ENCODE measurements around the gene SPTBN5.

The SPTBN5 gene

DNA sequence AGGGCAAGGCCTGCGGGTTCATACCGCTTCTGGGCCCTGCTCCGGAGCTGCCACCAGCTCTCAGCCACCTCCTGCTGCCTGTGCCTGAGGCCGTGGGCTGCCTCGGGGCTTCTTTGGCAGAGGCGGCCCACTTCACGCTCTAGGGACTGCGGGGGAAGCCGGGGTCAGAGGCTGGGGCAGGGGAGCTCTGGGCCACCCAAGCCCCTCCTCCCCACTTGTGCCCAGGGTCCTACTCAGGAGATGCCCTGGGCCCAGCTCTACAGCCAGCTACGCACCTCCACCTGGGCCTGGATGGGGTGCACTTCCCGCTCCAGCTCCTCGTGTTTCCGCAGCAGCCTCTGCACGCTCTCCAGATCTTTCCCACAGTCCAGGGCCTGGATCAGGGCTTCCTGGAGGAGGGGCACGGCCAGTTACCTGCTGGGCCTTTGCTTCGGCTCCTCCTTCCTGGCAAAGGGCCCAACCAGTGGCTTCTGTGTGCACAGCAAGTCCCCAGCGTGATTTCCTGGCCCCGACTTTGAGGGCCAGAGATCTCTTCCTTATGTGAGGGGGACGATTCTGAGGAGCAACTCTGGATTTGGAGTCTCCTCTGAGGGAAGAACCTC, 31.2 kb downstream of the SPTBN5 start:
- DNase-seq = no peak

DNA sequence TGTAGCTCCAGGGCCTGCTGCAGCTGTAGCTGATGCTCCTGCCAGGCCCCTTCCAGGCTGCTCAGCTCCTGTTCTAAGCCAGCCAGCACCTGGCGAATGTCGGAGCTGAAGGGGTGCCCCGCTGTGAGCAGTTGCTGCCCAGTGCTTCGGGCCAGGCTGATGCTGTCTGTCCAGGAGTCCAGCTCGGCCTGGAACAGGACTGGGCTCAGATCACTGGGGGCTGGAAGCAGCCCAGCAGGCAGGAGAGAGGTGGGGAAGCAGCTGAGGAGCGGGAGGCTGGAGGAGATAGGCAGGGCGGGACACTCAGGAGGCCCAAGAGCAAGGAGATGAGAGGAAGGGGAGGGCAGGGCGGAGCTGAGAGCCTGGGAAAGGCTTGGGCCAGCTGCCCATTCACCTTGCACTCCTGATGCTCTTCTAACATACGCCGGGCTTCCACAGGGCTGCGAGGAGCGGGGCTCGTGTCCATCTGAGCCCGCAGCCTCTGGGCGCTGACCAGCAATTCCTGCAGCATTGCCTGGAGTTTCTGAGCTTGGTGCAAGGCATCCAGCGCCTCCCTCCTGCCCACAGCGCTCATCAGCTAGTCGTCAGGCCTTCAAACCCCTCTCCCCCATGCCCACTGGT, 32.0 kb downstream of the SPTBN5 start:
- DNase-seq = no peak

DNA sequence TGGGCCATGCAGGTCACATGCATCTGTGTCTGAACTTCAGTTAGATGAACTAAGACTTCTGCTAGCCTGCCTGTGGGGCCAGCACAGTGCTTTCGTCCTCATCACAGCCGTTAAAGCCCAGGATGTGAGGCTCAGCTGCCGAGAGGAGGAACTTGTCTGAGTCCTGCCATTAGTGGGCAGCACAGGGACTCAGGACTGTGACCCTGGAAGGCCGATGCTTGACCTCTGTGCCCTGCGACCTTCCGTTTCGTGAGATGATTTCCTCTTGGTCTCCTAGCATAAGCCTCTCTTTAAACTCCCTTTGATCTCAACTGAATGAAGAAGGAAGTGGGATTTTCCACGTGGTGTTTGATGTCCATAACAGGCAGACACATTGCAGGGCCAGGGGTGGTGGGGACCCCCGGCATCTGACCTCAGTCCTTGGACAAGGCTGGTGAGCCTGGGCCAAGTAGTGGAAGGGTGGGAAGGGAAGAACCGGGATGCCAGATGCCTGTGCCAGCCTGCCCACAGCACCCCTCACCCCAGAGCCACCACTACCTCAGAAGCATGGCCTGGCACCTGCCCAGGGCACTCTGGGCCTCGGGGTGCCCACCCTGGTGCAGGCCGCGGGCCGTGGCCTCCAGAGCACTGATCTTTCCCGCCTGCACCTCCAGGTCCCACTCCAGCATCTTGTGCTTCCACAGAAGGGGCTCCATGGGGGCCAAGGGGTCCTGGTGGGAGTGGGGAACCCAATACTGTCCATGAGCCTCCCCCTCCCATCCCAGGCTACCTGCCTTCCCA, 33.6 kb downstream of the SPTBN5 start:
- no peak for DNase-seq

DNA sequence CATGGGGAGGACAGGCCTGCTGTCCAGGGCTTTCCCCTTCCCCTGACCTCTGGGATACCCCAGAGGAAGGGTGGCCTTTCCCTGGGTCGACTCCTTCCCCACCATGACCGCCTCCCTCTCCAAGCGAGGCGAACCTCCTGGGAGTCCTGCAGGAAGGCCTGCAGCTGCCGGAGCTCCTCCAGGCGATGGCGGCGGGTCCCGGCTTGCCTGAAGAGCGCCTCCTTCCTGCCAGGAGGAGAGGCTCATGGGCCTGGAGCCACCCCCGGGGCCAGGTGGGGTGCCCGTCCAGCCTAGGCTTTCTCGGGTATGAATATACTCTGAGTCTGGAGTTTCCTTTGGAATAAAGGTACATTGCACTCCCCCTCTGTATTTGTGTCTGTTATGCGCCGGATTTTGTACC, 35.1 kb downstream of the SPTBN5 start:
- no peak for DNase-seq

DNA sequence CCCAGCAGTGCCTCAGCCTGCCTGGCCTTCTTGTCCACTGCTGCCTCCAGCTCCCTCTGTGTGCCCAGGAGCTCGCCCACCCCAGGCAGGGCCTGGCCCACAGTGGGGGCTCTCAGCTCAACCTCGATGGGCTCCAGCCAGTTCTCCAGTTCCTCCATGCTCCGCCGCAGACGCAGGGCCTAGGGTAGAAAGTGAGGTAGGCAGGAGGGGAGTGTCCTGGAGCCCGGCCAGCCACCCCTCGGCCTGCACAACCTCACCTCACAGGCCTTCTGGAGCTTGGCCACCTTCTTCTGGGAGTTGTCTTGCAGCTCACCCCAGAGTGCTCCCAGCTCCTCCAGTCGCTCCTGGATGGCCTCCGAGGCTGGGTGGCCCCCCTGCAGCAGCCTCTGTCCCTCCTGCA, 36.5 kb downstream of the SPTBN5 start:
- no peak for DNase-seq

DNA sequence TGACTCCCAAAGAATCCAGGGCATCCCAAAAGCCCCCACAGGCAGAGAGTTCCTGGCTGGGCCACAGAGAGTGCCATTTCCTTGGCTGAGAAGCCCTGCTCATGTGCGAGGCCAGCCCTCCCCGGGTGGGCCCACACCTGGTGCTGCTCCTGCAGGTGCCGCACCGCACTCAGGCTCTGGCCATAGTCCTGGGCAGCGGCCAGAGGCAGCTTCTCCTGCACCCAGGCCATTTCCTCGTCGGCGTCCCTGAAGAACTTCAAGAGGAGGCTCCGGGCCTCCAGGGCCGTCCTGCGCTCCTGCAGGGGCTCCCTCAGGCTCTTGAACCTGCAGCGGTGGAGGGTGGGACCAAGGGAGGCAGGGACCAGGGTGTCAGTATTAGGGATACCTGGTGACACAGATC, 37.1 kb downstream of the SPTBN5 start:
- no peak for DNase-seq

DNA sequence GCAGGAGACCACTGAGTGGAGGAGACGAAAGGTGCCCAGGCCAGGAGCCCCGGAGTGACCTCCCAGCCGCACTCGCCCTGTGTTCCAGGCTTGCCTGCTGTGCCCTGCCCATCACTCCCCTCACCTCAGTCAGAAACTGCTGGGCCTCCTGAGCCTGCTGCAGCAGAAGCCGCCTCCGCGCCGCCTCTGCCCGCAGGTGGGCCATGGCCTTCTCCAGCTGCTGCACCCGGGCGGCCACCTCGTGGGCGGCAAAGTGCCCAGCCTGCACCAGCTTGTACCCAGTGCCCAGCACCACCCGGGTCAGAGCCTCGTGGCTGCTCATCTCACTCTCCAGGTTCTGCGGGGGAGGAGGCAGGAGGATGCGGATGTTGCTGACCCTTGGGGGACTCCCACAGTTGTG, 37.6 kb downstream of the SPTBN5 start:
- no peak for DNase-seq

DNA sequence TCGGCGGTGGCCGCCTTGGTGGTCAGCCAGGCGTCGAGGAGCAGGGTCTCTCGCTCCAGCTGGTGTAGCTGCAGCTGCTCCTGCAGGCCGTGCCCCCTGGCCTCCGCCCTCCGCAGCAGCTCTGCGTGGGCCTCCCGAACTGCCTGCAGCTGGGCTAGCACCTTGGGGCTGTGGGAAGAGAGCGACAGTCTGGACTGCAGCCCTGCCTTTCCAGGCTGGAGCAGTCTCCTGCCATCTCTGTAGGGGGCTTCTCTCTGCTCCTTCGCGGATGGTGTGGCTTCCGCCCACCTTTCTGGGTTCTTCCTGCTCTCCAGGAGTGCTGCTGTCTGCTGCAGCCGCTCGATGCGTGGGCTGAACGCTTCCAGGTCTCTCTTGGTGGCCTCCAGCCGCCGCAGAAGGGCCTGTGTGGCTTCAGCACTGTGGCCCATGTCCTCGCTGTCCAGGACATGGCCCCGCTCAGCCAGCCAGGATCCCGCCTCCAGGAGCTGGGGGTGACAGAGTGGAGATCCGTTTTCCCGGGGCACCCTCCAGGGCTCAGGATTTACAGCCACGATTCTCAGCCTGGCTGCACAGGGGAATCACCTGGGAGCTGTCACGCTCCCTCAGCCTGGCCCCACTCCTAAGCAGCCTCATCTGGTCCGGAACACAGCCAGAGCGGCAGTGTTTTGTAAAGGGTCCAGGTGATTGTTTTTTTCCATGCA, 38.4 kb downstream of the SPTBN5 start:
- DNase-seq = no peak

DNA sequence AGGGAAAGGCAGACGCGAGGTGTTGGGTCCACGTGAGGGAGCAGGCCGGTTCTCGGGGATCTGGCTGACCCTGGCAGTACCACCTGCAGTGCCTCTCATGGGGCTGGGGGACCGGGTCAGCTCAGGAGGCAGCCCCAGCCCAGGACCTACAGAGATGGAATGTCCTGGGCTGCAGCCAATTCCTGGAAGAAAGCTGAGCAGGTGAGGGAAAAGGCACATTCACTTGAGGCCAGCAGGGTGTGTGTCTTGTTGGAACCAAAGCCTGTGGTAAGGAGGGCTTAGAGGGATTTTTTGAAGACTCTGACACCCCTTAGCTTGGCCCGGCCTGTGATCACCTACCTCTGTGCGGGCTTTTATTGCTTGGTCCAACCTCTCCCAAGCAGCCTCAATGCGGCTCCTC, 39.4 kb downstream of the SPTBN5 start:
- no peak for DNase-seq

DNA sequence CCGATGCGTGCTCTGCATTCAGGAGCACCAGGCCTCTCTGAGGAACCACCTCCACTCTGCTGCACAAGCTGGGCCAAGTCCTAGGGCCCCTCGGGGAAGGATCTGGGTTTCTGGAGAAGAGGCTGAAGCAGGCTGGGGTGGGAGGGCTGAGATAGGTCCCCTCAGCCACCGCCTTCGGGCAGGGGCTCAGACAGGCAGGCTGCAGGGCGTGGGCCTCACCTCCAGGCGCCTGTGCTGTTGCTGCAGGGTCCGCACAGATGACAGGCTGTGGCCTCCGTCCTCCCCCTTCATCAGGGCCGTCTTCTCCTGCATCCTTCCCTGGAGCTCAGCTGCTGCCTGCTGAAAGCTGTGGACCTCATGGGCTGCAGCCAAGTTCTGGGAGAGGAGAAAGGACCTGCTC, 40.0 kb downstream of the SPTBN5 start:
- no peak for DNase-seq

DNA sequence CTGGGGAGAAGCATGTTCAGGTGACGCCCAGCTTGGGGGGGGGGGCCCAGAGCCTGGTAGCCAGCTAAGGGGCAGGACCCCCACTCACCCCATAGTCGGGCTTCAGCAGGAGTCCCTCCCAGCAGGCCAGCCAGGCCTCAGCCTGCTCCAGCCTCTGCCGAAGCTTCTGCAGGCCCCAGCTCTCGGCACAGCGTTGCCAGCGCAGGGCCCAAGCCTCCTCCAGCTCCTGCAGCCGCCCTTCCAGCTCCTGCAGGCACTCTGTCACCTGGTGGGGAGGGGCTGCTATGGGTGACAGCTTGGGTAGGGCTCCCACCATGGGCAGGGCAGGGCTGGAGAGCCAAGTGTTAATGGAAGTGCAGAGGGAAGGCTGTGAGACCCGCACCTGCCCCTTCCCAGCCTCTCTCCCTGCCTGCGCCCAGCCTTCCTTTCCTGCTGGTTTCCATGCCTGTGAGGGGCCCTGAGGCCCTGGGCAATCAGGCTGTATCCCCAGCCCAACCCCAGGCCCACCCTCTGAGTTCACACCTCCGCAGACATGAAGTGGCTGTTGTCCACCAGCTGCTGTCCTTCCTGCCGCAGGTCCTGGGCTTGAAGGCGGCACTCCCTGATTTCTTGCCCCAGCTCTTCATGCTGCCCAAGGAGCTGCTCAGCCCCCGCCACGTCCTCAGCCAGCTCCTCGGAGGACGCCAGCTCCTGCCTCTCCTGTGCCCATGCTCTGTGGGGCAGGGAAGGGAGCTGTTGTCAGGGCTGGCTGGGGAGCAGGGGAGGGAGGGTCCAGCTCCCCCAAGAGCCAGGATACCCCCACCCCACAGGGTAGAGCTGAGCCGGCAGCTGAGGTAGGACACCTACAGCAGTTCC, 40.9 kb downstream of the SPTBN5 start:
- DNase-seq = no peak

DNA sequence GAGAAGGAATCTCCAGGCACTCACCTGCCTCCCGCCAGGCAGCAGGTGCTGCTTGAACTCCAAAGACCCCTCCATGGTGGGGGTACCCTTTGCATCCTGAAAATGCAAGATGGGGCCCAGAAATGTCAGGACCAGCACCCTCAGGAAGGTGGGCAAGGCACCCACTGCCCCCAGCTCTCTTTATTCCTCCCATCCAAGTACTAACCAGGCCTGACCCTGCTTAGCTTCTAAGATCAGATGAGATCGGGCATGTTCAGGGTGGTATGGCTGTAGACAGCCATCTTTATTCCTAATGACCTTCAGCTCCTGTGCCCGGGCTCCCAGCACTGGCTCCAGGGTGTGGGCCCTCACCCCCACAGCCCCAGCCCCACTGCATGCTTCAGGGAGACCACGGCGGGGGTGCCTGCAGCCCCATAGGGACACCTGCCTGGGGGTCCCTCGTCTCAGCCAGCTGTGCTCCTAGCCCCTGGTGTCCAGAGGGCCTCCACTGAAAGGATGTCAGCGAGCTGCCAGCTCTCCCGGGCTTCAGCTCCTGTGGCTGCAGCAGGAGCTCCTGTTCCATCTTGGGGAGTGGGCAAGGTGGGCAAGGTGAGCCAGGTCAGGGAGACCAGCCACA, 42.0 kb downstream of the SPTBN5 start:
- no peak for DNase-seq

DNA sequence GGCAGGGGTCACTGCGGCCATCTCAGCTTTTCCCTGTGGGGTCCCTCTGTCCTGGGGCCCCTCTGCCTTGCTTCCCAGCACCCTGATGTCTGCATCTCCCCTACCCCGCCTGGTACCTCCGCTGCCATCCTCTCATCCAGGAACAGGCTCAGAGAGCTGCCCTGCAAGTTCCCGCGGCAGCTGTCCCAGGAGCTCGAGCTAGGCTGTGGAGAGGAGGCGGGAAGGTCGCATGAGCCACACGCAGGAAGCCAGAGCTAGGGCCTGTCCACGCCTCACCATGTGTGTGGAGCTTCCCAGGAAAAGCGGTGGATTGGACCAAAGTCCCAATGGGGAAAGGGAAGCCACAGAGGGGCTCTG, 42.7 kb downstream of the SPTBN5 start:
- DNase-seq = no peak

DNA sequence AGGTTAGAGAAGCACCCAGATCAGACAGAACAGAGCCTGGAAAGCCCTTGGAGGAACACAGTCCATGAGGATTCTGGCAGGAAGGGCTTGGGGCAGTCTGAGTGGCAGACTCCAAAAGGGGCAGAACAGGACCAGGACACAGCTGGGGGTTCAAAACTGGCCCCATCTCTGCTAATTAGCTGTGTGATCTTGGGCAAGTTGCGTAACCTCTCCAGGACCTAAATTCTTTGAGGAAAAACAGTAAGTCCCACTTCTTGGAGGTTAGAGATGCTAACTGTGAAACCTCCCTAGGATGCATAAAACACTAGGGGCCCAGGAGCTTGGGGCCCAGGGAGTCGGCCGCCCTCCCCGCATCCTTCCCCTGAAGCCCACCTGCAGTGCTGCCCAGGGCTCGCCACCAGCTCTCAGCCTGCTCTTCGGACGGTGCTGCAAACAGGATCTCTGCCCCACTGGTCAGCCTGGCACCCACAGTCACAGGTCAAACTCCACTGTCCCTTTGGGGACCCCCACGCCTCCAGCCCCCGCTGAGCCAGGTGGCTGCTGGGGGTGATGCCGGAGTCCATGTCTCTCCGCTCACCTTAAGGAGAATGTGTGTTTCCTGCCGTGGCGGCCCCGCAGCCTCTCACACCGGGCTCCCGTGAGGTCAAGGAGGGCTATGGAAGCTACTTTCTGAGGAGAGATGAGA, 43.2 kb downstream of the SPTBN5 start:
- DNase-seq = no peak

DNA sequence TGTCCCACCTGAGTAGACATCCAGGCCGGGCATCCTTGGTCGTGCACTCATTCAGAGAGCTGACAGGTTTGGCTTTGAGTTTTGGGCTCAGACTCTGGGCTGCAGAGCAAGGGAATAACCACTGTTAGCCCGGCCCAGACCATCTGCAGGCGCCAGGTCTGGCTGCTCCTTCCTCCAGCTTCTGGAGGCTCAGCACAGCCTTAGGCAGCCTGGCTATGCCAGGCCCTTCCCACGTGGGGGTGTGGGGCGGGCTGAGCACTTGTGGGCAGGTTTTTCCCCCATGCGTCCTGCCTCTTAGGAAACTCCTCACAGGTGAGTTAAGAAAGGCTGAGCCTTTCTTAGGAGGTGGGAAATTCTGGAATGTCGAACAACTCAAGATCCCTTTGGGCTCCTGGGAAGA, 44.0 kb downstream of the SPTBN5 start:
- DNase-seq = no peak

DNA sequence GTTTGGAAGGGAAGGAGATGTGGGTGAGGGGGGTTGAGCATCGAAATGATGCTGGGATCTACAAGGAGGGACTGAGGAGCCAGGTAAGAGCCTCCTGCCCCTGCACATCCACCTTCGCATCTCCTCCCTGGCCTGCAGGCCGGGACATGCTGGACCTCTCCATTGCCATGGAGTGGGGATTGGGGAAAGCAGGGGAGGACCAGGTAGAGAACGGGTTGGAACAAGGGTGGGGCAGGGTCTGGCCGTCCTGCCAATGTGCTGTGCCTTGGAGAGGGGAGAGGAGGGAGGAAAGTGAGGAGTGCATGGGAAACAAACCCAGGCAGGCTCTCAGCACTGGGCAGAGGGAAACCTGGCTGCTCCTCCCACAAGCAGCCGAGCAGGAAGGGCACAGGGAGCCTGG, 44.6 kb downstream of the SPTBN5 start:
- no peak for DNase-seq

DNA sequence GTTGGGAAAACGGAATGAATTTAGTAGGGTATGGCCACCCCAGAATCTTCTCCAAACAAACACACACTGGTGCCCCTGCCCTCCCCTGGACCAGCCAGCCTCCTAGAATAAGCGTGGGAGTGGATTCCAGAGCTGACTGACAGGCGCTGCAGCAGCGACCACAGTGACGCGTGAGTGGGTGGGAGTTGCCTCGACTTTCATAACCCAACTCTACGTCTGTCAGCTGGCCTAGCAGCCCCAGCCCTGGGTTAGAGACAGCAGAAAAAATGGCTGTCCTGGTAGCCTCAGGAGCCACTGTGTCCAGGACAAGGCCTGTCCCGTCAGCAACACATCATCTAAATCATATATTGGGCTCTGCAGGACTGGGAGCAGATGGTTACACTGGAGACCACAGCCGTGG, 45.2 kb downstream of the SPTBN5 start:
- no peak for DNase-seq

DNA sequence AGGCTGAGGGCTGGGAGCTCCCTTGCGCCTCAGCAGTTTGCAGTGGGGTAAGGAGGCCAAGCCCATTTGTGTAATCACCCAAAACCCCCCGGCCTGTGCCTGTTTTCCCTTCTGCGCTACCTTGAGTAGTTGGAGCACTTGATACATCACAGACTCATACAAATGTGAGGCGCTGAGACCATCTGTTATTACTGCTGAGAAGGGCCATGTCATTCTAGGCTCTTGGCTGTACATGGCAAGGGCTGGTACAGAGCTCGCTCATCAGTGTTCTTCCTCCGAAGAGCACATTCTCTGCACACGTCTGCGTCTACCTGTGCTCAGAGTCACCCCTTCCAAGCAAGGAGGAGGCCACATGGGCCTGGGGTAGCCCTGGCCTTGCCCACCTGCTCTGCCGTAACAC, 45.9 kb downstream of the SPTBN5 start:
- DNase-seq = no peak

DNA sequence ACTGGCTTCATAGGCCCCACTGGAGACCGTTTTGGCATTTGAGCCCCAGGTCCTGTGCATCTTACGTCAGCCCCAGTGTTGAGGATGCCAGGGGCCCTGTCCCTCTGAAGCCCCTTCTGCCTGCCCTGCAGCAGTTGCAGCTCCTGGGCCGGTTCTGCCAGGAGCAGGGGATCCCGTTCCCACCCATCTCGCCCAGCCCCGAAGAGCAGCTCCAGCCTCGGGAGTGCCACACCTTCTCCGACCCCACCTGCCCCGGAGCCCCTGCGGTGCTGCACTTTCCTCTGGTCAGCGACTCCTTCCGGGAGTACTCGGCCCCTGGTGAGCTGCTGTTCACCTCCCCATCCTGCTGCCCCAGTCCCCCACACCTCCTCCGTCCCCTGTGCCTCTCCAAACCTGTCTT, 46.6 kb downstream of the SPTBN5 start:
- DNase-seq = no peak

DNA sequence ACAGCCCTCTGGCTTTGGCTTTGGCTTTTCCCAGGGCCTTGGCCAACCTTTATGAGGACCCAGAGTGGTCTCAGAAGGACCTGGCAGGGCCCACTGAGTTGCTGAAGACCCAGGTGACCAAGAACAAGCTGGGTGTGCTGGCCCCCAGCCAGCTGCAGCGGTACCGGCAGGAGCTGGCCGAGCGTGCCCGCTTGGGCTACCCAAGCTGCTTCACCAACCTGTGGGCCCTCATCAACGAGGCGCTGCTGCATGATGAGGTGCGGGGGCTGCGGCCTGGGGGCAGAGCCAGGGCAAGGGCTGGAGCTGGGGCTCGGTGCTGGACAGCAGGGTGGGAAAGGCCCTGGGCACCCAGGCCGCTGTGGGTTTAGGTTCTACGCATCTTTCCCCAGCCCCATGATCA, 49.0 kb downstream of the SPTBN5 start:
- no peak for DNase-seq

DNA sequence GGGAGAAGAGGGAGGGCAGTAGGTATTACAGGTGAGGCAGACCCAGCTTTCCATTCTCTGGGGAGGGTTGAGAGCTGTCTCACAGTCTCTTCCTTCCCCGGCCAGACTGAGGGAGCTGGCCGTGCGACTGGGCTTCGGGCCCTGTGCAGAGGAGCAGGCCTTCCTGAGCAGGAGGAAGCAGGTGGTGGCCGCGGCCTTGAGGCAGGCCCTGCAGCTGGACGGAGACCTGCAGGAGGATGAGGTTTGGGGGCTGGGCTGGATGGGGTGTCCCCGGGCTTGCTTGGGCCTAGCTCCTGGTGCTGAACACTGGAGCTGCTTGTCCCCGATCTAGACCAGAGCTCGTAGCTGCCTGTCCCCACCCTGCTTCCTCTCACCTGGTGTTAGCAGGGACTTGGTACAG, 50.3 kb downstream of the SPTBN5 start:
- no peak for DNase-seq

DNA sequence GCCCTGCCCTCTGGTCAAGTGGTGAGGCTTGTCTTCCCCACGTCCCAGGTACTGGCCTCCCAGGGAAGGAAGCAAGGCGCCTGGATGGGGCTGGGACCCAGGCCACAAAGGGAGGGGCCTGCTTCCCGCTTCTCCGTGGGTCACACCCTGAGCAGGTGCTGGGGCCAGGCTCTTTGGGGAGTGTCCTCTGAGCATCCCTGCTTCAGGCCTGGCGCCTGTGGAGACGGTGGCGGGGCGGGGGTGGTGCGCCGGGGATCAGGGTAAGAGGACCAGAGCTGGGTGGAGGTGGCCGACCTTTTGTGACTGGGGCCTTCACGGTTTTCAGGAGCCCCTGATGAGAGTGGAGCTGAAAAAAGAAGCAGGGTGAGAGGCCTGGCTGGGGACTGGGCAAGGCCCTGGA, 51.6 kb downstream of the SPTBN5 start:
- DNase-seq = no peak

Data from AML-193 (cell line).